NB4 (cell line): ENCODE data around the gene STAB2.

ENCODE experiments used
- CTCF ChIP-seq: IDR thresholded peaks from one replicate; pipeline ENCODE4 v1.5.1; 2012; ENCODE audit warnings: low read depth, low read length
- MAX ChIP-seq: IDR thresholded peaks from 2 replicates; pipeline ENCODE4 v1.6.1; 2011; ENCODE audit warnings: low read depth, low read length
- POLR2A ChIP-seq: IDR thresholded peaks from 2 replicates; pipeline ENCODE4 v1.6.1; 2011; ENCODE audit warnings: mild to moderate bottlenecking; ENCODE audit not compliant: insufficient read length; ENCODE audit errors: extremely low read depth

GRCh38 chr12:103773109-103773910, 186.2 kb downstream of the STAB2 start:
- no peak for TF ChIP-seq CTCF
- TF ChIP-seq POLR2A = no peak
- no peak for TF ChIP-seq MAX
